HK-2 (cell line): ENCODE data around the gene KCNK3.
"Not testable (repeated sequence)": the region's sequence is repeated elsewhere in the genome, so short reads cannot be mapped to it uniquely, and the experiment has no call there.

ENCODE experiments used
- DNase-seq: peaks from one replicate; pipeline ENCODE4 v3.0.0-alpha.2; 2018; ENCODE audit not compliant: unreplicated experiment

KCNK3 gene

GRCh38 chr2:26756337-26756736 lies 63.8 kb downstream of the KCNK3 start:
- DNase-seq = no peak

GRCh38 chr2:26757873-26758789 lies 65.6 kb downstream of the KCNK3 start:
- DNase-seq = peak; percentile 79

- DNase-seq = peak; percentile 64
These were observed 66.3 kb downstream of the KCNK3 start for GRCh38 chr2:26758790-26759321.

- DNase-seq = no peak
These were observed 67.3 kb downstream of the KCNK3 start for GRCh38 chr2:26759845-26760244.

- not testable (repeated sequence) for DNase-seq
These were observed 68.5 kb downstream of the KCNK3 start for GRCh38 chr2:26760991-26761390.

GRCh38 chr2:26763019-26763418 lies 70.5 kb downstream of the KCNK3 start:
- DNase-seq = no peak

- peak; percentile 82 for DNase-seq
These were observed 71.8 kb downstream of the KCNK3 start, which contains the start of gene SLC35F6 for GRCh38 chr2:26764078-26764887. Gene SLC35F6 (plus strand): TSS chr2:26764284. CDS start chr2:26764350, 66 bp downstream.

GRCh38 chr2:26764906-26765305 lies 72.4 kb downstream of the KCNK3 start:
- no peak for DNase-seq

- no peak for DNase-seq
These were observed 73.1 kb downstream of the KCNK3 start for GRCh38 chr2:26765475-26766200.

- DNase-seq = no peak
These were observed 74.6 kb downstream of the KCNK3 start for GRCh38 chr2:26767129-26767528.

- DNase-seq = no peak
These were observed 75.5 kb downstream of the KCNK3 start for GRCh38 chr2:26767894-26768487.

GRCh38 chr2:26768759-26769088 lies 76.2 kb downstream of the KCNK3 start:
- no peak for DNase-seq

- DNase-seq = peak; percentile 81
These were observed 76.7 kb downstream of the KCNK3 start for GRCh38 chr2:26769089-26769761.

GRCh38 chr2:26770986-26771586 lies 78.6 kb downstream of the KCNK3 start:
- DNase-seq = no peak

GRCh38 chr2:26772064-26773001 lies 79.8 kb downstream of the KCNK3 start:
- no peak for DNase-seq

GRCh38 chr2:26776195-26776800 lies 83.8 kb downstream of the KCNK3 start:
- DNase-seq = no peak

- DNase-seq = no peak
These were observed 85.6 kb downstream of the KCNK3 start for GRCh38 chr2:26778098-26778497.

- DNase-seq = no peak
These were observed 86.0 kb downstream of the KCNK3 start for GRCh38 chr2:26778507-26778906.
